ENCODE results near the gene WDR82.

WDR82 gene

DNA sequence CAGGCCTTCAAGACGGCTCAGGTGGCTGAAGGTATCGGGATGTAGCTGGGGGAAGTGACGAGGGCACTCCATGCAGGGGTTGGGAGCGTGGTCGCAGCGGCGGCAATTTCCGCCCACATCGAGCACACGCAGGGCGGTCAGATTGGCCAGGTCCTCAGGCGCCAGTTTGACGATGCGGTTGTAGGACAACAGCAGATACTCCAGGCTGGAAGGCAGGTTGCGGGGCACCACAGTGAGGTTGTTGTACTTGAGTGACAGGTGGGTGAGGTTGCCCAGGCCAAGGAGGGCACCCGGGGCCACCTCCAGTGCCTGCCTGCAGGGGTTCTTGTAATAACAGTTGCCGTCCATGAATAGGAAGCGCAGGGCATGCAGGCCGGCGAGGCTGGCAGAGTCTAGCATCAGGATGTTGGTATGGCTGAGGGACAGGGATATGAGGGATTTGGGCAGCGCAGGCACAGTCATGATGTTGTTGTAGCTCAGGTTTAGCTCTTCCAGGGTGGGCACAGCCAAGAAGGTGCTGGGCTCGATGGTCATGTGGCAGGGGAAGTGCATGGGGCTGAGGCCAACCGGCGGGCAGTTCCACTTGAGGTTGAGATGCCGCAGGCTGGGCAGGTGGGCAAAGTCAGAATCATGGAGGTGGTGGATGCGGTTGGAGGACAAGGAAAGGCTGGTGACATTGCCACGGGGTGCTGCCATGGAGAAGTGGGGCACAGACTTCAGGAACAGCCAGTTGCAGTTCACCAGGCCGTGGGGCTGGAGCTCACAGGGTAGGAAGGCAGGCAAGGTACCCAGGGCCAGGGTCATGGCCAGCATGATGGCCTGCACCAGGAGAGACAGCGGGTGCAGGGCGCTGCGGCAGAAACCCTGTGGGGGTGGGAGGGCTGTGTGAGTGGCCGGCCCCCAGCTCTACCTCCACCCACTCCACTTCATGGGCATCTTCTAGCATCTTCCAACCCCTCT lies 54.7 kb downstream of the WDR82 start:
- DNase-seq (ENCODE audit: low read depth, low spot score) = no peak

DNA sequence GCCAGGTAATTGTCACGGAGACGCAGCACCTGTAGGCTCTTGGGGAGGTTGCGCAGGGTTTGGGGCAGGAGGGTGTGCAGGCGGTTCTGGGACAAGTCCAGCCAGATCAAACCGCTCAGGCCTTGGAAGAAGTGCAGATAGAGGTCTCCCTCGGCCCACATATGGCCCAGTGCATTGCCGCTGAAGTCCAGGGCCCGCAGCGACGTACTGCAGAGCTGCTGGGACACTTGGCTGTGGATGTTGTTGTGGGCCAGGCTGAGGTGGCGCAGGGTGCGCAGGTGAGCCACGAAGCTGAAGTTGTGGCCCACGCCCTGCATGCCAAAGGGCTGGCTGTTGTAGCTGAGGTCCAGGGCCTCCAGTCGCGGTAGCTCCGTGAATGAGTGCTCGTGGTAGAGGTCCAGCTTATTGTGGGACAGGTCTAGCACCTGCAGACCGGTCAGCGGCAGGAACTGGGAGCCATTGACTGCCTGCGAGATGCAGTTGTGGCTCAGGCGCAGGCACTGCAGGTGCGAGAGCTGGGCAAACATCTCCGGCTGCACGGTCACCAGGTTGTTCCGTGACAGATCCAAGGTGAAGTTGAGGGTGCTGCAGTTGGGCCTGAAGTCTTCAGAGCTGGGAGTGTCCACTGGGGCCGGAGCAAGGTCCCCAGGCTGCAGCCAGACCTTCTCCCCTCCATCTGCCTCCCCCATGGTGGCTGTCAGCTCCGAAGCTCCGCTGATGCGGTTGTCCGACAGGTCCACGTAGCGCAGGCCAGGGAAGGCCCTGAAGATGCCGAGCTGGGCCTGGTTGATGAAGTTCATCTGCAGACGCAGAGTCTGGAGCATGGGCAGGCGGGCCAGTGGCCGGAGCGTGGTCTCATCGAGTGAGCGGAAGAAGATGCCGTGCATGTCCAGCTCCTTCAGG lies 55.9 kb downstream of the WDR82 start:
- no peak for DNase-seq (ENCODE audit: low read depth, low spot score)

DNA sequence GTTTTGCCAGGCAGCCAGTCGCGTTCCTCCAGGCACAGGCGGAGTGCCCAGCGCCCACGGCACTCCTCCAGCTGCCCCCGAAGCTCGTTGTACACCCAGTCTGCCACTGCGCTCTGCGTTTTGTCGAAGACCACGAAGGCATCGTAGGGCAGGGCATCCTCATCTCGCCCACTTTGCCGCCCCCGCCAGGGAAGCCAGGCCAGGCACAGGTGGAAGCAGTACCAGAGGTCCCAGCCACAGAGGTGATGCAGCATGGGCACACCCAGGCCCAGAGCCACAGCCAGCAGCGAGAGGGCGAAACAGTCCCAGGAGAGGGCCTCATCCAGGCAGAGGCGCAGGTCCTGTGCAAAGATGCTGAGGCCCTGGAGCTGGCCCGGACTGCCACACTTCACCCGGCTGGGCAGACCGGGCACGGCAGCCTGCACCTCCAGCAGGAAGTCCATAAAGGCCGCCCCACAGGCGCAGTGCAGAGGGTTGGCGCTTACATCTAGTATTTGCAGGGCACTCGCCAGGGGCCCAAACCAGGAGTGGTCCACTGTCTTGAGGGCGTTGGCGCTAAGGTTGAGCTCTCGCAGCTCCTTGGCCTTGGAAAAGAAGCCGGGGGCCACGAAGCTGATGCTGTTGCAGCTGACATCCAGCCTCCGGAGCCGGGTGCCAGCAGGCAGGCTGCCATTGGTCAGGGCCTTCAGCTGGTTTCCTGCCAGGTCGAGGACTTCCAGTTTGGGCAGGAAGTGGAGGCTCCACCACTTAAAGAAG lies 56.7 kb downstream of the WDR82 start:
- DNase-seq (ENCODE audit: low read depth, low spot score) = no peak

DNA sequence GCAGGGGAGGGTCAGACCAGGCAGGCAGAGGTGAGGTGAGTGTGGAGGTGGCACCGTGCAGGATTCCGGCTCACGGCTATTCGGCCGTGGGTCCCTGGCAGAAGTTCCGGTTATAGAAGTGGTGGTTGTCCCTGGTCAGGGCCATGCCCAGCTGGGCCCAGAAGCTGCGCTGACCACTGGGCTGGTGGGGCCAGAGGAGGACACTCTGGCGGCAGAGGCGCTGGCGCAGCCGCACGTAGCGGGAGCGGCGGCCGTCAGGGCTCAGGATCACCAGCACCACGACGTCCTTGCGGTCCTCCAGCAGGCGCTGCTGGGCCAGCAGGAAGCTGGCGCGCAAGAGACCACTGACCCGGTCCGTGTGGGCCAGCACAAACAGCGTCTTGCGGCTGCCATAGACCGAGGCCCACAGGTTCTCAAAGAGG lies 57.3 kb downstream of the WDR82 start:
- no peak for DNase-seq (ENCODE audit: low read depth, low spot score)

DNA sequence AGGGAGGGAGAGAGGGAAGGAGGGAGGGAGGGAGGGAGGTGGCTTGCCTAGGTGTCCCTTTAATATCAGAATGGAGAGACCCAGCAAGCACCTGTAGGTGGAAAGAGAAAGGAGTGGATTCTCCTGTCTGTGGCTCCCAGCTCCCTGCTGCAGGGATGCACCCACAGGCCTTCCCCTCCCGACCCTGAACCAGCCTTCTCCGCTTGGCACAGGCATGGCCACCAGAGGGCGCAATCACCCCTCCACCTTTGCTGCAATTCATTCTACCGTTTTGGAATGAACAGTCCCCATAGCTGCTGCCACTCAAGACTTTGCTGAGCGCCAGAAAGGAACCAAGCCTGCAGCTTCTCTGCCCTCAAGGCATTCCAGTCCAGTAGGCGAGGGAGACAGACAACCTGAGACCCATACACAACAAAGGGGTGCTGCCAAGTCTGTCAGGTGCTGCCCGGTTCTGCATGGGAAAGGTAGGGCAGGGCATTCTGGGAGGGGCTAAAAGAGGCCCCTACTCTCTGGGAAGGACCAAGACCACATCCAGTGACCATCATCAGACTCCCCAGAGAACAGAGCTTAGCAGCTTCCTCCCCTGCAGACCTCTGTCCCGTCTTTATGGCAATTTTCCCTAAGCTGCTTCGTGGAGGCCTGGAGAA lies 57.9 kb downstream of the WDR82 start:
- peak; percentile 43 for DNase-seq (ENCODE audit: low read depth, low spot score)

DNA sequence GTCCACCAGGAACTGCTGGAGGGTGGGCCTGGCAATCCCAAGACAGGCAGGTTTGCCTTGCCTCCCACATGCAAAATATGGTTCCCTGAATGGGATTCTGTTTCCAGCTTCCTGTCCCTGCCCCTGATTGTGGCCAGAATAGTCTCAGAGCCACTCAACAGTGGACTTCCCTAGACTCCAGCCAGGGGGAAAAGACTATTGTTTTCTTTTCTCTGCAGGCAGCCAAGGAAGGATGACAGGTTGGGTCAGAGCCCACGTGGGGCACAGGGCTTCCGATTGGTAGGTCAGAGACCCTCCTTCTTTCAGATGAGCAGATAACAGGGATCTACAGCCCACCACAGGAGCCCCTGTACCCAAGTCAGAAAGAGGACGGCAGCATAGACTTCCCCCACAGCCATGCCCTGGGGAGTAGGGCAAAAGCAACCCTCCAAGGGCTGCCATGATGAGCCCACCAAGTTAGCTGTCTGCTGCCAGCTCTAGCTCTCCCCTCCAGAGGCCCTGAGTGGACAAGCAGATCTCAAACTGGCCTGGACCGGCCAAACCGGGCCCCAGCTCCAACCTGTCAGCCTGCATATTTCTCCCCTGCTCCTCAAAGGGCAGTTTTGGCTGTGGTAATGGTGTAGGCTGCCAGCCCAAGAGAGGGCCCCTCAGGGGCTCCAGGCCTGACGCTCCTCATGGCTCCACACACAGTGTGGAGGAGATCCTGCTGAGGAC lies 59.4 kb downstream of the WDR82 start:
- no peak for DNase-seq (ENCODE audit: low read depth, low spot score)

DNA sequence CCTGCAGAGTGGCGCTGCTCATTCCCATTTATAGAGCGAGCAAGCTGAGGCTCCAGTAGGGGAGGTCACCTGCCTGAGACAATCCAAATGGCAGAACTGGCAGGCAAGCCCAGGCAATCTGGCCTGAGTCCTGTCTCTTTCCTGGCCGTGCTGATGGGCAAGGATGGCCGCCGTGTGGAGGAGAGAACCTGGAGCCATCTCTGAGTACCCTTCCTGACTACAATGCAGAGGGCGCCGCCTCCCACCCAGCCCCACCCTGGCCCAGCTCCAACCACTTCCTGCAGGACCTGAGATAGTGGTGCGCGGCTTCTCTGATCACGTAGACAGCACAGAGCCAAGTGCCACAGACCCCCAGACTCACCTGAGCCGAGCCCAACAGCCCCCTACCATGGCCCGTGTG lies 60.0 kb downstream of the WDR82 start:
- DNase-seq (ENCODE audit: low read depth, low spot score) = no peak

DNA sequence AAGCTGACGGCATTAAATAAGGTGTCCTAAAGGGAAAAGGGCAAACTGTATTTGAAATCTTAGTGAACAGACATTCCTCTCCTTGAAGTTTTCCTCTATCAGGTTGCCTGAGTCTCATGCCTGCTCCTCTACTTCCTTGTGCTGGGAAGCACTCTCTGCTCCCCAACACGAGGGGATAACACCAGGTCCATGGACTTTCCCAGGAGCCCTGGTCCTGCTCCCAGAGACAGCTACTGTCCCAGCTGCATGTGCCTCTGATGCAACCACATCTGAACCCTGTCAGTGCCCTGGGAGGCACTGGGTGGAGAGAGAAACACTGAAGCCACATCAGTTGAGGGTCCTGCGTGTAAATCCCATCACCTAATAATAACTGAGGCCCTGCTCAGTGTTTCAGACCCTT lies 60.4 kb downstream of the WDR82 start:
- no peak for DNase-seq (ENCODE audit: low read depth, low spot score)

DNA sequence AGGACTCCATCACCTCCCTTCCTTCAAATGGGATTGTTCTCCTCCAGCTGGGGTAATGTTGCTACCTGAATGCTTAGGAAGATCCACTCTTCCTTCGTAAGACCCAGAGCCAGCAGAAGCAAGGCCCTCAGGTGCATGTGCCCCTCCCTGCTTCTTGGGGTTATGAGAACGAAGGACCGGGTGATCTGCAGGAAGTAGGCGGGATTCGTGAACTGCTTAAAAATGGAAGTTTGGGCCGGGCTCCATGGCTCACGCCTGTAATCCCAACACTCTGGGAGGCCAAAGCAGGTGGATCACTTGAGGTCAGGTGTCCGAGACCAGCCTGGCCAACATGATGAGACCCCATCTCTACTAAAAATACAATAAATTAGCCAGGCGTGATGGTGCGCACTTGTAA lies 61.0 kb downstream of the WDR82 start:
- DNase-seq (ENCODE audit: low read depth, low spot score) = no peak

DNA sequence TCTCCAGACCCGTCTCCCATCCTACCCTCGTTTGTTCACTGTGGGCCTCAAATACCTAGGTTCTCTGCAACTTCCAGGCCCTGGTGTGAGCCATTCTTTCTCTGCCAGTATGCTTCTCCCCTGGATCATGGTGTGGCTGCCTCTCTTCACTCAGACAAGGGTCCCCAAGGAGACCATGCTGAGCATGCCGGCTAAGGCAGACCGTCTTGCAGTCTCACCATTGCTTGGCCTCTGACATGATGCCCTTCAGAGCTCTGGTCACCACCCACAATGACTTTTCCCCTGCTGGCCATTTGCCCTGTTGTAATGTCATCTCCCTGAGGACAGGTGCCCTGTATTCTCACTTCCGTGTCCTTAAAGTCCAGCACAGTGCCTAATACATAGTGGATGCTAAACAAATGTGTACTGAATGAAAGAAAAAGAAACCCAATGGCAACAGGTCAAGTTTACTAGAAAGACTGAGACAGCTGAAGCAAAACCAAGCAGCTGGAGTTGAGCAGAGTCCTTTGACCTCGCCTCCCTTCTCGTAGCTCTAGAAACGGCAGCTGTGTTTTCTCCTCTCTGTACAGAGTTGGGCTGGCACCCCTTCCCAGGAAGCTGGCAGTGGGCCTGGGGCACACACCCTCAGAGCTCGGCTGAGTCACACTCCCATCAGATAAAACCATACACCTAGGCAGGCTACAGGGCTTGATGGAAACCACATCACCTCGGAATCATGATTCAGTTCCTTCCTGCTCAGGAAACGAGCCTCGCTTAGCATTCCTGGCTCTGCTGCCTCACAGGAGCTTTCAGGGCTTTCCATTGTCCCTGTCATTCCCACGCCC lies 61.7 kb downstream of the WDR82 start:
- no peak for DNase-seq (ENCODE audit: low read depth, low spot score)

DNA sequence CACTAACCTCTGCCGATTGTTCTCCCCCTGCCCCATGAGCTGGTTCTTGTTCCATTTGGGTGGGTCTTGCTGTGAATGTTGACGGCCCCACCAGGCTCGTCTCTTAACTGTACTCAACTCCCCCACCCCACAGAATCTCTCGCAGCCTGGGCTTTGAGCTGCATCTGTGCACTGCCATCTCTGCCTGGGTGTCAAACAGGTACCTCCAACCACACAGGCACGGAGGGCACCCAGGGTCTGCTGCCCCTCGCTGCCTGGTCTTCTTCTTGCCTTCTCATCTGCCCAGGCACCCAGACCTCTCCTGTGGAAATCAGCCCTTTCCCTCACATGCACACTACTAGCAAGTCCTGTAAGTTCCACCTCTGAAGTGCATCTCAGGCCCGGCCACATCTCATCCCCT lies 63.1 kb downstream of the WDR82 start:
- no peak for DNase-seq (ENCODE audit: low read depth, low spot score)

DNA sequence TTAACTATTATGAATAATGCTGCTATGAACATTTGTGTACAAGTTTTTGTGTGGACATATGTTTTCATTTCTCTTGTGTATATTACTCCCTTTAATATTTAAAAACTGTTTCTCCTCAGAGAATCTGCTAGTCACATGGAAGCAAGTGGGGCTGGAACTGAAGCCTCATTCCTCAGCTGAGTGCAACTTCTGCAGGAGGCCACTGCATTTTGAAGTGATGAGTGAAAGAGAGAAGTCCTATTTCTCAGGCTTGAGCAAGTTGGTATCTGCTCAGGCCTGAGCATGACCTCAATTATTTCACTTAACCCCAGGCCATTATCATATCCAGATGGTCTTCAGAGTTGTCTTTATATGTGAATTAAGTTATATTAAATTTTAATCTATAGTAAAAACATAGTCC lies 64.5 kb downstream of the WDR82 start:
- no peak for DNase-seq (ENCODE audit: low read depth, low spot score)

DNA sequence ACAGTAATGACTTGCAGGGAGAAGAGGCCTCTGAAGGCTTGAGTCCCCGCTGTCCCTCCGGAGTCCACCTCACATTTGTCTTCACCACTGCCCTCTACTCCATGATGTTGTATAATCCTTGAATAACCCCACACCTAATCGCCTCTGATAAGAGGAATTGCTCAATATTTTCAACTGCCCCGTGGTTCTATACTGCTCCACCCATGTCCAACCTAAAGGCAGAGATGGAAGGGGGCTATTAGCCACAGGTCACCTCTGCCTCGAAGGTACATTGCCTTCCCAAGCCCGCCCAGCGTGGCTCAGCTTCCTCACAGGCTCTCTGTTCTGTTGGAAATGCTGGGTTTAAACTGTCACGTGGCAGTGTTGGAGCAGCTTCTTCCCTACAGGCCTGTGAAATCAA lies 65.4 kb downstream of the WDR82 start:
- no peak for DNase-seq (ENCODE audit: low read depth, low spot score)

DNA sequence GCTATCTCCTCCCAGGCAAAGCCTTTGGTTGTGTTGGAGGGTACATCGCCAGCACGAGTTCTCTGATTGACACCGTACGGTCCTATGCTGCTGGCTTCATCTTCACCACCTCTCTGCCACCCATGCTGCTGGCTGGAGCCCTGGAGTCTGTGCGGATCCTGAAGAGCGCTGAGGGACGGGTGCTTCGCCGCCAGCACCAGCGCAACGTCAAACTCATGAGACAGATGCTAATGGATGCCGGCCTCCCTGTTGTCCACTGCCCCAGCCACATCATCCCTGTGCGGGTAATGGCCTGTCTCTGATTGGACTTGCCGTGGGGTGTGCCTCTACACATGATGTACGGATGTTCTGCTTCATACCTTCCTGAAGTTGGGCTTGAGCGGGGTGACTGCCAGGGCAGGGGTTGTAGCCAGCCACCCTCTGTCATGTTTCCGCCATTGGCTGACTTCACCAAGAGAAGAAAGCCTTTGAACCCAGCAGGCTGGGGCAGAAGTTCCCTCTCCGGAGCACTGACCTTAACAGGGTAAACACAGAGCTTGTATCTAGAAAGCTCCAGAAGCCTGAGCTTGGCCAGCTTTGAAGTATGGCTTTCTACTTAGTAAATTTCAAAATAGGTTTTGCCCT lies 67.1 kb downstream of the WDR82 start:
- no peak for DNase-seq (ENCODE audit: low read depth, low spot score)

DNA sequence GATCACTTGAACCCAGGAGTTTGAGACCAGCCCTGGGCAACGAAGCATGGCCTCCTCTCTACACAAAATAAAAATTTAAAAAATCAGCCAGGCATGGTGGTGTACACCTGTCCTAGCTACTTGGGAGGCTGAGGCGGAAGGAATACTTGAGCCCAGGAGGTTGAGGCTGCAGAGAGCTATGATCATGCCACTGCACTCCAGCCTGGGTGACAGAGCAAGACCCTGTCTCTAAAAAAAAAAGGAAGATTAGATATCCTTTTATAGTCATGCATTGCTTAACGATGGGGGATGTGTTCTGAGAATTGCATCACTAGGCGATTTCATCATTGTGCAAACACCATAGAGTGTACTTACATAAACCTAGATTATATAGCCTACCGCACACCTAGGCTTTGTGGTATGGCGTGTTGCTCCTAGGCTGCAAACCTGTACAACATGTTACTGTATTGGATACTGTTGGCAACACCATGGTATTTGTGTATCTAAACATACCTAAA lies 67.9 kb downstream of the WDR82 start:
- no peak for DNase-seq (ENCODE audit: low read depth, low spot score)

DNA sequence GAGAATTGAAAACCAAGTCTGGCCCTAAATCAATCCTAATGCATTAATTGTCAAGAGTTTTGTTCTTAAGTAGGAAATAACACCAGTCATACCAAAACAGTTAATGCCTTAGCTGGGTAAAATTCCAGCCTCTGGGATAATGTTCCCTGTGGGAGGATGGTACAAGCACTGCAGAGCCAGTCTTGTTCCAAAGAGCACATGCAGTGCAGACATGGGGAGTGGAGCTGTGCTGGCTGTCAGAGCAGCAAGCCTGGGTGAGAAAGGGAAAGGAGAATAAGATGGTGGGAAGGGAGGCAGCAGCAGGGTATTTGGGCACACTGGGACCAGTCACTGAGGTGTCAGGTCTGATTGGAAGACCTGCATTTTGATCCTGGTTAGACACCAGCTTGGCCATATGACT lies 68.4 kb downstream of the WDR82 start:
- no peak for DNase-seq (ENCODE audit: low read depth, low spot score)

DNA sequence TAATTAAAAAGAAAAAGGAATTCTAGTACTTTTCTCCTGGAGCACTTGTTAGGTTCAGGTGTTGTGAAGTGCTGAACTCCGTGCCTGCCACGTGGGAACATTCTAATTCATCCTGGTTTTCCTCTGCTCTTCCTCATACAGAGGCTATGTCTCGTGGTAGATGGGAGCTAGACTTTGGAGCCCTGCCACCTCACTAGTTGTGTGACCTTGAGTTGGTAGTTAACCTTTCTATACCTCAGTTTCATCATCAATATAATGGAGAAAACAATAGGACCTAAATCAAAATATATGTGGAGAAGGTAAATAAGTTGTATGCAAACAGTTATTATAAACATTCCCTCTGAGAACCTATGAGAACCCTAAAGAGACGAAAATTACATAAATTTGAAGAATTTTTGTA lies 69.9 kb downstream of the WDR82 start:
- no peak for DNase-seq (ENCODE audit: low read depth, low spot score)

DNA sequence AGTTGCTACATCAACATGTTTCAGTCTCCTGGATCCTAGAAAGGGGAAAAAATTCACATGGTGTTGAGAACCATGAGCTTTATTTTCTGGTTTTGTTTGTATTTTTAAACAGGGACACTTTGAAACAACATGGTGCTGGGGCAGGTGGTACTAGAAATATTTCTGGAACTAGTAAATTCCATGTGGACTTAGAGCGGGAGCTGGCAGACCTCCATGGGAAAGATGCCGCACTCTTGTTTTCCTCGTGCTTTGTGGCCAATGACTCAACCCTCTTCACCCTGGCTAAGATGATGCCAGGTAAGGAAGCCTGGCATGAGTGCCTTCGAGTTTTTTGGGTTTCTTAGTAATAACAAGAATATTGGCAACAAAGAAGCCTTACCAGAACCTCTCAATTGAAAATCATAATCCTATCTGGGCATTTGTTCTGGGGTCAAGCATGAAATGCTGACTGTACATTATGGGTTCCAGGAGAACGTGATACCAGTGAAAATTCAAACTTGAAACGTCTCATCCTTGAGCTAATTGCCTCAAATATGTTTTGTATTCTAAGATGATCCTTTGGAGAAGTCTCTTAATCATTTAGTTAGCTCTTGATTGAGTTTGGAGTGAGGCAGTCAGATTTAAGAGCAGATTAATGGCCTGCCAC lies 72.6 kb downstream of the WDR82 start:
- DNase-seq (ENCODE audit: low read depth, low spot score) = no peak

All from smooth muscle cell of the brain vasculature (primary cell).